Mesendoderm (in vitro differentiated cells): ENCODE measurements around the gene ALOX15.
"Not testable (repeated sequence)": the region's sequence is repeated elsewhere in the genome, so short reads cannot be mapped to it uniquely, and the experiment has no call there.

Experiments used
- DNase-seq: peaks from one replicate; pipeline ENCODE4 v3.0.0; 2013
- H2AK5ac ChIP-seq: 2 replicates; pipeline ENCODE4 v1.6.1; 2013; ENCODE audit warnings: low read length, inconsistent platforms
- H2BK120ac ChIP-seq: 2 replicates; pipeline ENCODE4 v1.6.1; 2013; ENCODE audit warnings: low read depth, mild to moderate bottlenecking, low read length, moderate library complexity, mixed read lengths
- H2BK15ac ChIP-seq: replicated peaks from 2 replicates; pipeline ENCODE4 v1.6.1; 2013; ENCODE audit warnings: low read depth, mild to moderate bottlenecking, moderate library complexity
- H2BK5ac ChIP-seq: 2 replicates; pipeline ENCODE4 v1.6.1; 2013; ENCODE audit warnings: low read length, inconsistent platforms
- H3K18ac ChIP-seq: 2 replicates; pipeline ENCODE4 v1.6.1; 2013; ENCODE audit warnings: mild to moderate bottlenecking, low read length, mixed read lengths
- H3K23ac ChIP-seq: one replicate; pipeline ENCODE4 v1.6.1; 2013; ENCODE audit warnings: low read length
- H3K27ac ChIP-seq: 2 replicates; pipeline ENCODE4 v1.5.1; 2013; ENCODE audit warnings: low read depth, mild to moderate bottlenecking, inconsistent platforms, low read length, moderate library complexity
- H3K27me3 ChIP-seq: 2 replicates; pipeline ENCODE4 v1.6.1; 2013; ENCODE audit warnings: low read length, control low read depth, mild to moderate bottlenecking, inconsistent platforms; ENCODE audit not compliant: insufficient read depth, poor library complexity
- H3K36me3 ChIP-seq: 2 replicates; pipeline ENCODE4 v1.6.1; 2013; ENCODE audit warnings: low read length, inconsistent platforms; ENCODE audit not compliant: control insufficient read depth, insufficient read depth
- H3K4ac ChIP-seq: one replicate; pipeline ENCODE4 v1.6.1; 2013; ENCODE audit warnings: low read depth, mild to moderate bottlenecking, low read length, moderate library complexity
- H3K4me1 ChIP-seq: 2 replicates; pipeline ENCODE4 v1.6.1; 2013; ENCODE audit warnings: low read depth, low read length, inconsistent platforms; ENCODE audit not compliant: control insufficient read depth
- H3K4me2 ChIP-seq: 2 replicates; pipeline ENCODE4 v1.6.1; 2013; ENCODE audit warnings: low read length
- H3K4me3 ChIP-seq: 2 replicates; pipeline ENCODE4 v1.5.1; 2013; ENCODE audit warnings: mild to moderate bottlenecking, low read length
- H3K56ac ChIP-seq: one replicate; pipeline ENCODE4 v1.6.1; 2013; ENCODE audit warnings: low read length
- H3K79me1 ChIP-seq: 2 replicates; pipeline ENCODE4 v1.6.1; 2013; ENCODE audit warnings: low read length, inconsistent platforms
- H3K79me2 ChIP-seq: 2 replicates; pipeline ENCODE4 v1.6.1; 2013; ENCODE audit warnings: mild to moderate bottlenecking, low read length; ENCODE audit not compliant: control insufficient read depth, insufficient read depth
- H3K9ac ChIP-seq: 2 replicates; pipeline ENCODE4 v1.6.1; 2013; ENCODE audit warnings: low read length, inconsistent platforms
- H4K5ac ChIP-seq: one replicate; pipeline ENCODE4 v1.6.1; 2013; ENCODE audit warnings: low read length
- H4K8ac ChIP-seq: one replicate; pipeline ENCODE4 v1.6.1; 2013; ENCODE audit warnings: low read depth, mild to moderate bottlenecking, control low read depth, low read length, moderate library complexity
- WGBS: extraction: QIAGEN DNeasy Blood & Tissue Kit; methylation state at CpG from one replicate; pipeline ENCODE4 v1.1.7; 2013; ENCODE audit warnings: low lambda C conversion rate, missing lambda C conversion rate; ENCODE audit not compliant: insufficient coverage; ENCODE audit errors: extremely low coverage; 5-methylcytosine and 5-hydroxymethylcytosine counted together

ALOX15 gene

DNA sequence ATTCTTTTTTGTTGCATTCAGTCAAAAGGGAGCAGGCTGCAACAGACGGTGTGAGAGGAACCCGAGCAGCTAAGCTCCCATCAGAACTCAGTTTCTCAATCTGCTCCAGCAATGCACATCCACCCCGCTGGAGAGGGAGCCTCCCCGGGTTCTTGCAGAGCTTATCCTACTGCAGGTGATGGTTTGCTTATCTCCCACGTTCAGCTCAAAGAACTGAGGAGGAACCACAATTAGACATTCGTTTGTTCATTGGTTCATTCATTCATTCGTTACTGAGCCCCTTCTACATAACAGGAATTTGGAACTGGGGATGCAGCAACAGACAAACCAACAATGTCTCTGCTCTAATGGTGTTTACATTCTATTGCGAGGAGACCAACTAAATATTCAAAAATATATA, 22.2 kb upstream of the ALOX15 start:
- Histone ChIP-seq H4K8ac (no peak overlapping the region), H4K5ac (no peak overlapping the region), H3K79me1 (no peaks in the 10 kb centered on the region), H3K4me2 (no peak overlapping the region), H3K9ac (no peak overlapping the region), H3K36me3 (no peaks in the 10 kb centered on the region), H3K56ac (no peak overlapping the region), H3K79me2 (no peaks in the 10 kb centered on the region), H3K27me3 (no peaks in the 10 kb centered on the region), H3K23ac (no peak overlapping the region), H3K4me3 (no peak overlapping the region), H3K4ac (no peak overlapping the region), H3K27ac (no peak overlapping the region), H3K18ac (no peak overlapping the region), H3K4me1 (no peaks in the 10 kb centered on the region), H2BK120ac (no peak overlapping the region), H2AK5ac (no peak overlapping the region), H2BK15ac (no peak overlapping the region), H2BK5ac (no peak overlapping the region)
- no CpG with 5 or more reads among the region's 8 CpGs for WGBS
- no peak for DNase-seq

DNA sequence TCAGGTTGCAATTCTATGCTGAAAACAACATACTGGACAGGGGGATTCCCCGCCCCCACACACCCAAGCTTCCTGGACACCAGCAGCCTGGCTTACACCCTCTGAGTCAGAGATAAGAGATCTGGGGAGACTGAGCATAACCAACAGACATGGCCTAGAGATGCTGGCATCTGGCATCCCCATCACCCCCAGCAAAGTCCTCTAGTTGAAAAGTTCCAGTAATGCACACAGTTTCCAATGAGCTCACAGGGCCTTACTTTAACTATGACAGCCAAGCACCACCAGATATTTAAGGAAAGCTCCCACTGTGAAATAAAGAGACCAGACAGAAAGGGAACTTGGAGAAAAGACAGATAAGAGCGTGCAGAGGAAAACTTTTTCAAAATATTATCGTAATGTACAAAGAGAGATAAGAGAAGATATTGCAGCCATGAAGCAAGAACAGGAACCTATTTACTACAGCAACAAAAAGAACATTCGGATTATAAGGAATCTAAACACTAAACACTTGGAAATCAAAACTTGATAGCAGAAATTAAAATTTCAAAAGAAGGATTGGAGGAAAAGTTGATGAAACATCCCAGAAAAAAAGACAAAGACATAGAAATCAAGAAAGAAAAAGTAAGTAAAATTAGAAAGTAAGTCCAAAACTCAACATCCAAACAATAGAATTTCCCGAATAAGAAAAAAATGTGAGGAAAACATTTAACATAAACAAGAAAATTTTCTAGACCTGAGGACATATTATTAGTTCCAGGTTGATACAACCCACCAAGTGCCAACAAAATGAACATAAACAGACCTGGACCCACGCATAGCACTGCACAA, 17.2 kb upstream of the ALOX15 start:
- H3K4ac ChIP-seq = no peak overlapping the region
- no peak overlapping the region for H3K18ac ChIP-seq
- H3K56ac ChIP-seq = no peak overlapping the region
- H3K27me3 ChIP-seq = no peaks in the 10 kb centered on the region
- no peaks in the 10 kb centered on the region for H3K79me1 ChIP-seq
- no peak overlapping the region for H3K23ac ChIP-seq
- no peak overlapping the region for H3K4me3 ChIP-seq
- no peak overlapping the region for H3K4me2 ChIP-seq
- H2BK5ac ChIP-seq = no peak overlapping the region
- no peak overlapping the region for H2BK15ac ChIP-seq
- WGBS = no CpG with 5 or more reads among the region's 6 CpGs
- H3K79me2 ChIP-seq = no peaks in the 10 kb centered on the region
- no peak overlapping the region for H3K9ac ChIP-seq
- H4K8ac ChIP-seq = no peak overlapping the region
- no peak overlapping the region for H2BK120ac ChIP-seq
- no peaks in the 10 kb centered on the region for H3K4me1 ChIP-seq
- H2AK5ac ChIP-seq = no peak overlapping the region
- no peaks in the 10 kb centered on the region for H3K36me3 ChIP-seq
- no peak for DNase-seq
- H4K5ac ChIP-seq = no peak overlapping the region
- H3K27ac ChIP-seq = no peak overlapping the region

DNA sequence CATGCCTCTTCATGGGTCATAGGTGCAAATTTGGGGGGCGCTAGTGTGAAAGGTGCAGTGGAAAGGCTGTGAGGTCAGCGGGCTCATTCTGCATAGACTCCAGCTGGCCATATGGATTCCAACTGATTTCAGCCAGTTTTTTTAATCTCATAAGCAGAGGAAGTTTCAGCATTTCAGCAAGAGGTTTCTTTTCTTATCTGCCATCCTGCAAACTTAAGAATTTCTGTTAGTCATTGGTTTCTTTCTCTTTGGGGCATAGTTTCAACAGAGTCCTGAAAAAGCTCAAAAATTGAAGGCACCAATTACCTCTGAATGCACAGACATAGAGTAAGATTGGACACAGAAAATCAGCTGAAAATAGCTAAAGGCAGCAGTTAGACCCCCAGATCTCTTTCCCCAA, 16.2 kb upstream of the ALOX15 start:
- Histone ChIP-seq H3K18ac (no peak overlapping the region), H2AK5ac (no peak overlapping the region), H3K79me2 (no peaks in the 10 kb centered on the region), H3K27ac (no peak overlapping the region), H3K23ac (no peak overlapping the region), H3K36me3 (no peaks in the 10 kb centered on the region), H3K9ac (no peak overlapping the region), H3K4me2 (no peak overlapping the region), H2BK15ac (no peak overlapping the region), H2BK120ac (no peak overlapping the region), H3K79me1 (no peaks in the 10 kb centered on the region), H3K4ac (no peak overlapping the region), H4K5ac (no peak overlapping the region), H3K4me3 (no peak overlapping the region), H2BK5ac (no peak overlapping the region), H3K27me3 (no peaks in the 10 kb centered on the region), H3K4me1 (no peaks in the 10 kb centered on the region), H4K8ac (no peak overlapping the region), H3K56ac (no peak overlapping the region)
- no CpG with 5 or more reads among the region's 2 CpGs for WGBS
- DNase-seq = no peak

GRCh38 chr17:4655933-4656332, 14.5 kb upstream of the ALOX15 start:
- not testable (repeated sequence) for H3K23ac ChIP-seq, H3K27ac ChIP-seq, H2AK5ac ChIP-seq, H2BK120ac ChIP-seq, H3K79me1 ChIP-seq, H3K79me2 ChIP-seq, H3K56ac ChIP-seq, H3K18ac ChIP-seq, H4K8ac ChIP-seq, H3K9ac ChIP-seq, H3K27me3 ChIP-seq, H4K5ac ChIP-seq, H3K4ac ChIP-seq, DNase-seq, H3K4me2 ChIP-seq, H3K4me1 ChIP-seq, H3K4me3 ChIP-seq, H2BK15ac ChIP-seq, H3K36me3 ChIP-seq, H2BK5ac ChIP-seq
- WGBS = no CpG with 5 or more reads among the region's 7 CpGs

DNA sequence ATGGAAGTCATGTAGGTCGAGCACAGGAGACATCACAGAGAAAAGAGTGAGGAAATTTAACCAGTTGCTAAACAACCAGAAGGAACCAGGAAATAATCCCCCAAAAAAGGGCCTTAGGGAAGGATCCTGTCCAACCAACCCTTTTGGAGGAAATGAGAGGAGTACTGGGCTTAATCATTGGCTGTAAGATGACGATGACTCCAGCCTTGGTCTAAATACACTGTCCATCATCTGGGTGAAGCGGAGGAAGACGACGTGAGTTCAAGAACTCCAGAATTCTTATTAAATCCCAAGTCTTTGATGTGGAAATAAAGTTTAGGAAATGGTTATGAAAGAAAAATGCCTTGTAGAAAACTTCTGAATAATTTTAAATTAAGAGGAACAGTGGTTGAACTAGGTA, 11.5 kb upstream of the ALOX15 start:
- DNase-seq = no peak
- Histone ChIP-seq H2BK5ac (no peak overlapping the region), H4K8ac (no peak overlapping the region), H4K5ac (no peak overlapping the region), H3K27ac (no peak overlapping the region), H3K18ac (no peak overlapping the region), H3K56ac (no peak overlapping the region), H3K4me3 (no peak overlapping the region), H3K27me3 (no peaks in the 10 kb centered on the region), H2AK5ac (no peak overlapping the region), H3K4me2 (no peak overlapping the region), H3K4me1 (no peaks in the 10 kb centered on the region), H3K79me1 (no peaks in the 10 kb centered on the region), H3K23ac (no peak overlapping the region), H3K9ac (no peak overlapping the region), H3K36me3 (no peaks in the 10 kb centered on the region), H2BK15ac (no peak overlapping the region), H3K4ac (no peak overlapping the region), H3K79me2 (no peaks in the 10 kb centered on the region), H2BK120ac (no peak overlapping the region)
- WGBS = no CpG with 5 or more reads among the region's 5 CpGs

GRCh38 chr17:4648741-4649140, 7.3 kb upstream of the ALOX15 start:
- Histone ChIP-seq H3K27ac (no peak overlapping the region), H3K18ac (no peak overlapping the region), H3K4me2 (no peak overlapping the region), H3K56ac (no peak overlapping the region), H3K79me1 (no peaks in the 10 kb centered on the region), H3K23ac (no peak overlapping the region), H2BK120ac (no peak overlapping the region), H3K9ac (no peak overlapping the region), H2BK5ac (no peak overlapping the region), H4K8ac (no peak overlapping the region), H3K4me1 (no peaks in the 10 kb centered on the region), H2BK15ac (no peak overlapping the region), H3K79me2 (no peaks in the 10 kb centered on the region), H3K36me3 (no peaks in the 10 kb centered on the region), H3K27me3 (peaks cover 3% of the 10 kb centered on the region), H2AK5ac (no peak overlapping the region), H4K5ac (no peak overlapping the region), H3K4me3 (no peak overlapping the region), H3K4ac (no peak overlapping the region)
- WGBS = no CpG with 5 or more reads among the region's 2 CpGs
- DNase-seq = no peak
